DND-41 (cell line): Measurements from ENCODE around the gene CISD3.

ENCODE experiments used
- CTCF ChIP-seq: IDR thresholded peaks from 2 replicates; pipeline ENCODE4 v1.5.1; 2012; ENCODE audit warnings: borderline replicate concordance, low read length, moderate library complexity, mild to moderate bottlenecking; ENCODE audit not compliant: poor library complexity, severe bottlenecking; ENCODE audit errors: extremely low read depth
- EZH2 ChIP-seq: IDR thresholded peaks from 3 replicates; pipeline ENCODE4 v1.6.1; 2012; ENCODE audit warnings: borderline replicate concordance, low read depth, mild to moderate bottlenecking, moderate library complexity, low read length, inconsistent platforms; ENCODE audit not compliant: severe bottlenecking

GRCh38 chr17:38751808-38752307, 21.7 kb downstream of the CISD3 start:
- TF ChIP-seq CTCF (no peak), EZH2 (no peak)
